HG03064 (cell line): ENCODE data around the gene CBLN3.
"Not testable (repeated sequence)": the region's sequence is repeated elsewhere in the genome, so short reads cannot be mapped to it uniquely, and the experiment has no call there.

ENCODE experiments used
- ATAC-seq: cut with Tn5 transposase; IDR thresholded peaks from one replicate; pipeline ENCODE4 v1.9.1; 2021; ENCODE audit warnings: low read depth; ENCODE audit not compliant: unreplicated experiment

CBLN3 gene

GRCh38 chr14:24387579-24387978 is 41.9 kb downstream of the CBLN3 start:
- ATAC-seq = not testable (repeated sequence)

DNA sequence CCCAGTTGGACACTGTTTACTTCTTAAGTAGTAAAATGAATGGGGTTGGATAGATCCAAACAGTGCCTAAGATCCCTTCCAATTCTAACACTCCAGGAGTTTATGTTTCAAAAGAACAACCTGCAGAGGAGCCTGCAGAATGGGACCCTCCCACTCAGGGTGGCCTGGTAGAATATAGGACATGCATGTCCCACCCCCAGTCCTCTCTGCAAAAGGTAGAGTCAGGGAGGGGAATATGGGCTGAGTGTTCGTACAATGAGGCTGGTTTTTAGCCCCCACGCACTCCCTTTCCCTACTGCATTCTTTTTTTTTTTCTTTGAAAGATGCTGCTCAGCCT is 42.5 kb downstream of the CBLN3 start:
- ATAC-seq = no peak

DNA sequence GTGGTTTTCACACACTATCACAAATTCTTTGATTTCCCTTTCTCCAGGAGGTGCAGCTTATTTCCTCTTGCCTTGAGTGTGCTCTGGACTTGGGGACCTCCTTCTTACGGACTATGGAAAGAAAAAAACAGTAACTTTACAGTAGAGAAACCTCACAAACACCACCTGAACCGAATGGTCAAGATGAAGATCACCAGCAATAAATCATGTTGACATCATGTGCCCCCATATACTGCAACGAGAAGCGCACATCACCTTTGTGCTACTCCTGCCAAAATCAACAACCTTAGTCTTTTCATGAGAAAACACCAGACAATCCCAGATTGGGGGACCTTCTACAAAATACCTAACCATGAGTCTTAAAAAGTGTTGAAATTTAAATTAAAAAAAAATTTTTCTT is 43.9 kb downstream of the CBLN3 start:
- ATAC-seq = no peak

GRCh38 chr14:24384169-24384568 is 45.3 kb downstream of the CBLN3 start:
- no peak for ATAC-seq

GRCh38 chr14:24382064-24382371 is 47.5 kb downstream of the CBLN3 start:
- no peak for ATAC-seq

GRCh38 chr14:24381363-24382063 is 48.0 kb downstream of the CBLN3 start:
- no peak for ATAC-seq

GRCh38 chr14:24379907-24380730 is 49.3 kb downstream of the CBLN3 start:
- no peak for ATAC-seq

- ATAC-seq = no peak
Observed at GRCh38 chr14:24378981-24379906, 50.2 kb downstream of the CBLN3 start.

DNA sequence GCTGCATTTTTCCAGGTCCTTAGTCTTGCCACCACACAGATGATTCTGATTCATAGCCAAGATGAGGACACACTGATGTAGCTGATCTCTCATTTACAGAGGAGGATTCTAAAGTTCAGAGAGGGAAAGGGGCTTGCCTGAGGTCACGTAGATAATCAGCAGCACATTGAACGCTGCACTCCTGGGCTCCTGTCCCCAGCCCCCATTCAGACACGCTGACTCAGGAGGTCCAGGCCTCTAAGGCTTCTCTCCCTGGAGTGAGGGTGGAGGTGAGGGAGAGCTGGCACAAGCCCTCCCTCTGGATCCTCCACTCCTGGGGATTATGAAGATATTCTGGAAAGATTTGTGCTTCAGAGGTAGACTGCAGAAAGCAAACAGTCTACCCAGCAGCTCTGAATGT is 51.1 kb downstream of the CBLN3 start:
- ATAC-seq = no peak

- ATAC-seq = no peak
Observed at GRCh38 chr14:24377657-24378056, 51.8 kb downstream of the CBLN3 start.

- ATAC-seq = no peak
Observed at GRCh38 chr14:24377126-24377525, 52.3 kb downstream of the CBLN3 start.
